CD14-positive monocyte (primary cell): ENCODE results near the gene DUSP6. TPM values are rescaled to one million over a fixed set of nuclear protein-coding genes. Genes with fewer than 3 reads are reported as not detected.
A peak's percentile ranks its signal among the peaks of the same experiment; 100 is the strongest.

Source experiments
- DNase-seq, 3 donors: peaks; one replicate each; pipeline ENCODE4 v3.0.0-alpha.2; 2011 to 2022
- H2AFZ ChIP-seq: 2 replicates; pipeline ENCODE4 v1.6.0; 2012; ENCODE audit warnings: mild to moderate bottlenecking, low read depth, low read length, inconsistent platforms; ENCODE audit not compliant: insufficient read depth, poor library complexity, severe bottlenecking
- H3K27ac ChIP-seq, 2 donors: 1 replicate in 1 of 2; 2 replicates in 1 of 2; pipeline ENCODE4 v1.5.1; 2012 to 2013; ENCODE audit warnings: low read length in 2 of 2, control low read depth in 1 of 2, inconsistent platforms in 1 of 2, low read depth in 1 of 2, mild to moderate bottlenecking in 1 of 2
- H3K27me3 ChIP-seq, 2 donors: one replicate each; pipeline versions ENCODE4 v1.6.0 to v1.6.1; 2011 to 2013; ENCODE audit warnings: low read length in 2 of 2; ENCODE audit not compliant: control insufficient read depth in 2 of 2, insufficient read depth in 2 of 2
- H3K36me3 ChIP-seq, 2 donors: replicated peaks in 1 of 2; 1 replicate in 1 of 2; 2 replicates in 1 of 2; pipeline versions ENCODE4 v1.5.1 to v1.6.1; 2012 to 2013; ENCODE audit warnings: low read length in 2 of 2, control low read depth in 1 of 2, inconsistent platforms in 1 of 2, mild to moderate bottlenecking in 1 of 2; ENCODE audit not compliant: insufficient read depth in 2 of 2, control insufficient read depth in 1 of 2
- H3K4me1 ChIP-seq, 2 donors: 1 replicate in 1 of 2; 2 replicates in 1 of 2; pipeline versions ENCODE4 v1.5.1 to v1.6.1; 2012 to 2013; ENCODE audit warnings: low read length in 2 of 2, control low read depth in 1 of 2, inconsistent platforms in 1 of 2, mild to moderate bottlenecking in 1 of 2, moderate library complexity in 1 of 2; ENCODE audit not compliant: insufficient read depth in 2 of 2, control insufficient read depth in 1 of 2
- H3K4me2 ChIP-seq: replicated peaks from 2 replicates; pipeline ENCODE3; 2012; ENCODE audit warnings: low read length, moderate library complexity, mild to moderate bottlenecking; ENCODE audit not compliant: poor library complexity, severe bottlenecking; ENCODE audit errors: extremely low read depth
- H3K4me3 ChIP-seq, 3 experiments: fragments of 200-600 bp in 1 of 3; sonication (generic) in 1 of 3; replicated peaks in 1 of 3; 1 replicate in 2 of 3; 2 replicates in 1 of 3; pipeline ENCODE4 v1.5.1; 2011 to 2013; ENCODE audit warnings: low read length in 3 of 3, mild to moderate bottlenecking in 3 of 3, control low read depth in 2 of 3, low read depth in 2 of 3, inconsistent platforms in 1 of 3, moderate library complexity in 1 of 3
- H3K79me2 ChIP-seq: 2 replicates; pipeline ENCODE4 v1.6.0; 2012; ENCODE audit warnings: mild to moderate bottlenecking, control low read depth, inconsistent platforms, low read length, moderate library complexity; ENCODE audit not compliant: insufficient read depth
- H3K9ac ChIP-seq: 2 replicates; pipeline ENCODE4 v1.6.0; 2017; ENCODE audit warnings: low read length, mild to moderate bottlenecking; ENCODE audit not compliant: insufficient read depth, poor library complexity, severe bottlenecking
- H3K9me3 ChIP-seq, 2 donors: replicated peaks in 1 of 2; 1 replicate in 1 of 2; 2 replicates in 1 of 2; pipeline versions ENCODE4 v1.5.1 to v1.6.1; 2012 to 2013; ENCODE audit warnings: low read length in 2 of 2, control low read depth in 1 of 2; ENCODE audit not compliant: control insufficient read depth in 1 of 2, insufficient read depth in 1 of 2
- H4K20me1 ChIP-seq: 2 replicates; pipeline ENCODE4 v1.6.0; 2012; ENCODE audit warnings: mild to moderate bottlenecking, low read length, control low read depth, moderate library complexity; ENCODE audit not compliant: insufficient read depth
- H3K27ac Mint-ChIP-seq, 7 donors: one replicate each; pipeline ENCODE4 v1.8.0; 2020; ENCODE audit warnings: mild to moderate bottlenecking in 7 of 7, mixed read lengths in 7 of 7, moderate library complexity in 6 of 7, inconsistent platforms in 2 of 7
- H3K27me3 Mint-ChIP-seq, 3 donors: one replicate each; pipeline ENCODE4 v1.8.0; 2021 to 2022; ENCODE audit warnings: low read depth in 3 of 3, mild to moderate bottlenecking in 3 of 3, mixed read lengths in 3 of 3, moderate library complexity in 3 of 3, inconsistent platforms in 1 of 3
- H3K36me3 Mint-ChIP-seq, 2 donors: one replicate each; pipeline ENCODE4 v1.8.0; 2020; ENCODE audit warnings: mixed read lengths in 2 of 2, inconsistent platforms in 1 of 2, mild to moderate bottlenecking in 1 of 2
- H3K4me1 Mint-ChIP-seq: one replicate; pipeline ENCODE4 v1.8.0; 2020; ENCODE audit warnings: mild to moderate bottlenecking, mixed read lengths
- H3K4me3 Mint-ChIP-seq, 2 donors: one replicate each; pipeline ENCODE4 v1.8.0; 2020; ENCODE audit warnings: mild to moderate bottlenecking in 2 of 2, mixed read lengths in 2 of 2, moderate library complexity in 1 of 2
- H3K9me3 Mint-ChIP-seq, 7 donors: one replicate each; pipeline ENCODE4 v1.8.0; 2020 to 2022; ENCODE audit warnings: mixed read lengths in 7 of 7, mild to moderate bottlenecking in 6 of 7, moderate library complexity in 6 of 7, inconsistent platforms in 2 of 7
- WGBS: methylation state at CpG from one replicate; pipeline ENCODE4 v1.1.5; 2013; ENCODE audit warnings: missing lambda C conversion rate; ENCODE audit not compliant: insufficient coverage; 5-methylcytosine and 5-hydroxymethylcytosine counted together
- intact Hi-C, 2 donors: fragments of 100-400 bp; cut with micrococcal nuclease; formaldehyde crosslinking; loops; one replicate each; pipeline versions ENCODE4 v1.15.0 to v1.15.1; 2023
- polyA plus RNA-seq, 3 donors: library from polyadenylated mRNA; depleted of rRNA in 1 of 3; unstranded in 2 of 3; stranded (reverse) in 1 of 3; fragments of 300-500 nt in 2 of 3; fragments of >200 nt in 1 of 3; fragmentation: Illumina TruSeq in 2 of 3; gene quantifications; 1 replicate in 2 of 3; 2 replicates in 1 of 3; pipeline ENCODE4 v1.2.3, GENCODE V29; 2012 to 2021
- TF ChIP-seq, protein P1 (sequence below): fragments of 200-600 bp; IDR thresholded peaks from one replicate; pipeline ENCODE4 v1.8.0; 2022; ENCODE audit warnings: antibody characterized with exemption, mild to moderate bottlenecking

The DUSP6 gene
- polyA plus RNA-seq, 3 donors: 195 to 880 (median 653) TPM

DNA sequence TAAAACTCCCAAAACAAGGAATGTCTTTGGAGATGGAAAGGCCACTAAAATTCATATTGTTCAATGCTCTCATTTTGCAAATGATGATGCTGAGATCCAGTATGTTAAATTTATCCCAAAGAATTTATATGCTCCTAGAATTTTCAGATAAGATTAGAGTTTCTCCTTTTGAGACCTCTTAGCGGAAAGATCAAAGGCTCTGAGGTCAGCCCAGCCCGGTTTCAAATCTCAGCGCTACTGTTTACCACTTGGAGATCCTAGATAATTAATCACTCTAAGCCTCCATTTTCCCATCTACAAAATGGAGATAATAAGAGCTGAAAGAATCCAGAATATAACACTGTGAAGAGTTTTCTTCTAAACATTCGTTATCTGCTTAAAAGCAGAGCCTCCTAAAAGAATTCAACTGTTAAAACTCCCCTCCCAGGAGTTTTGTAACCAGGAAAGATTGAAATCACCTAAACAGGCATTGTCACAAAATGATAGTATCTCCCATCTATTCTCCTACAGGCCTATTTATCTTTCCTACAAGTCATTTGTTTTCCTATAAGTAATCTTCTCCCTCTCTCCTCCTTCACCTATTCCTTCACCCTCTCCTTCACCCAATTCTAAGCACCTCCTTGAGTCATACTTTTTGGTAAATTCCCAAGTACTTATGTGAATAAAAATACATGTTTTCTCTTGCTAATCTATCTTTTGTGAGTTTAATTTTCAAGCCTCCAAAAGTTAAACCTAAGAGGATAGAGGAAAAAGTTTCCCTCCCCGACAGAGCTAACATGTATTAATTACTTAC is 16.7 kb downstream of the DUSP6 start:
- Histone ChIP-seq H4K20me1 (no peaks in the 10 kb centered on the region), H2AFZ (no peak overlapping the region), H3K36me3 (no peaks in the 10 kb centered on the region), H3K27me3 (no peaks in the 10 kb centered on the region), H3K79me2 (no peaks in the 10 kb centered on the region), H3K4me2 (no peak overlapping the region), H3K27ac (no peak overlapping the region), H3K4me3 (no peak overlapping the region), H3K4me1 (peaks cover 27 to 30% of the 10 kb centered on the region in 2 donors), H3K9ac (no peak overlapping the region), H3K9me3 (no peaks in the 10 kb centered on the region)
- TF ChIP-seq, protein P1, sequence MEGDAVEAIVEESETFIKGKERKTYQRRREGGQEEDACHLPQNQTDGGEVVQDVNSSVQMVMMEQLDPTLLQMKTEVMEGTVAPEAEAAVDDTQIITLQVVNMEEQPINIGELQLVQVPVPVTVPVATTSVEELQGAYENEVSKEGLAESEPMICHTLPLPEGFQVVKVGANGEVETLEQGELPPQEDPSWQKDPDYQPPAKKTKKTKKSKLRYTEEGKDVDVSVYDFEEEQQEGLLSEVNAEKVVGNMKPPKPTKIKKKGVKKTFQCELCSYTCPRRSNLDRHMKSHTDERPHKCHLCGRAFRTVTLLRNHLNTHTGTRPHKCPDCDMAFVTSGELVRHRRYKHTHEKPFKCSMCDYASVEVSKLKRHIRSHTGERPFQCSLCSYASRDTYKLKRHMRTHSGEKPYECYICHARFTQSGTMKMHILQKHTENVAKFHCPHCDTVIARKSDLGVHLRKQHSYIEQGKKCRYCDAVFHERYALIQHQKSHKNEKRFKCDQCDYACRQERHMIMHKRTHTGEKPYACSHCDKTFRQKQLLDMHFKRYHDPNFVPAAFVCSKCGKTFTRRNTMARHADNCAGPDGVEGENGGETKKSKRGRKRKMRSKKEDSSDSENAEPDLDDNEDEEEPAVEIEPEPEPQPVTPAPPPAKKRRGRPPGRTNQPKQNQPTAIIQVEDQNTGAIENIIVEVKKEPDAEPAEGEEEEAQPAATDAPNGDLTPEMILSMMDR: no peak
- H3K36me3 Mint-ChIP-seq: no peaks in the 10 kb centered on the region
- H3K9me3 Mint-ChIP-seq: peaks cover 0 to 7% (median 2%) of the 10 kb centered on the region in 7 donors
- WGBS: no CpG with 5 or more reads among the region's 5 CpGs
- no peak overlapping the region for H3K4me3 Mint-ChIP-seq
- DNase-seq: no peak
- peaks cover 0 to 1% (median 0%) of the 10 kb centered on the region in 3 donors for H3K27me3 Mint-ChIP-seq
- intact Hi-C loops: no loop called here
- peak overlapping the region in 1 of 7 donors; percentile 66 for H3K27ac Mint-ChIP-seq
- peaks cover 24% of the 10 kb centered on the region for H3K4me1 Mint-ChIP-seq

DNA sequence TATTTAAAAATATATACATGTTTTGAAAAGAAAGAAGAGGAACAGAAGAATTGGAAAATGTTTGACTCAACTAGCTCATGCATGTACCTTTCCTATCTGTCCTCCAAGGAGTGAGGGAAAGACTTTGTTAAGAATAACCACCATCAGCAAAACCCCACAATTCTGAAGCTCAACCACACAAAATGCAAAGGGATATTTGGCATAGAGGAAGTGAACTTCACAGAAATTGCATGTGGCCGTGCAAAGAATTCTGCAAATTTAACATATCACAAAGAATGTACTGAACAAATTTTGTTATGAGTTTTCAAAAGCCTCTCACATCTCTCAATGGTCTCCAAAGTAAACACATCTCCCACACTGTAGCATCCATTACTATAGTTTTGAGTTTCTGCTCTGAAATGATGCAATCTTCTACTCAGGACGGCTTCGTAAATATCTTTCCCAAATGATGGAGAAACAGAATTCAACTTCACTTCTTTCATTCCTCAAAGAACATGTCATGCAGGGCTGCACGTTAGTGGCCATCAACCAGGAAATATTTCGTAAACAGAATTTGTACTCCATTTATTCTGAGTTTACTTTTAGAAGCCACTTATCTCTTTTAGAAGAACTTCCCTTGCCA is 17.6 kb downstream of the DUSP6 start:
- Mint-ChIP-seq H3K4me3 (peak overlapping the region in 1 of 2 donors; percentile 0), H3K27ac (peak overlapping the region in 5 of 7 donors; percentile 3 to 95 (median 79)), H3K4me1 (peaks cover 24% of the 10 kb centered on the region), H3K9me3 (peaks cover 0 to 10% (median 4%) of the 10 kb centered on the region in 7 donors), H3K27me3 (peaks cover 0 to 1% (median 0%) of the 10 kb centered on the region in 3 donors), H3K36me3 (no peaks in the 10 kb centered on the region)
- Histone ChIP-seq H3K27me3 (no peaks in the 10 kb centered on the region), H3K27ac (no peak overlapping the region), H4K20me1 (no peaks in the 10 kb centered on the region), H3K36me3 (no peaks in the 10 kb centered on the region), H2AFZ (no peak overlapping the region), H3K4me3 (peak overlapping the region in 1 of 3 experiments; percentile 9), H3K4me1 (peaks cover 27 to 30% of the 10 kb centered on the region in 2 donors), H3K9ac (no peak overlapping the region), H3K79me2 (no peaks in the 10 kb centered on the region), H3K9me3 (no peaks in the 10 kb centered on the region), H3K4me2 (peak overlapping the region; percentile 17)
- DNase-seq: no peak
- intact Hi-C loops: no loop called here
- 9% methylated on average over 4 of the region's 5 CpGs for WGBS
- TF ChIP-seq, protein P1: no peak
